ENCODE results near the gene DOLK. TPM values are rescaled to one million over a fixed set of nuclear protein-coding genes. Genes with fewer than 3 reads are reported as not detected.

DOLK gene
- polyA plus RNA-seq, 1 of the 3 experiments (the other 2 are of a cell fraction), result 23.1 TPM

DNA sequence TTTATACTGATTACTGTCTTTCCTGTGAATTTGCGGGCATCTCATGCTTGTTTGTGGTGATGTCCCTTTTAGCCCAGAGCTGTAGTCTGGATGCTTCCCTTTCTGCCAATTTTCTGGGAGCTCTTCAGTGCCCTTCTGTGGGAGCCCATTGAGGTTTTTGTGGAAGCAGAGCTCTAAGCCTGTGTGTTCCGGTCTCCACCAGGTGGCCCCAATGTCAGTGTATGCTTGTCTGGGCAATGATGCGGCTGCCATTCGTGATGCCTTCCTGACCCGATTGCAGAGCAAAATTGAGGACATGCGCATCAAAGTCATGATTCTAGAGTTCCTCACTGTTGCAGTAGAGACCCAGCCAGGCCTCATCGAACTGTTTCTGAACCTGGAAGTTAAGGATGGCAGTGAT is 45.6 kb upstream of the DOLK start:
- Histone ChIP-seq H3K27ac (ENCODE audit: low read depth in 2 of 2, low read length in 1 of 2) (no peak overlapping the region), H4K20me1 (ENCODE audit: insufficient read depth) (no peaks in the 10 kb centered on the region), H3K4me1 (ENCODE audit: control insufficient read depth in 1 of 2, insufficient read depth in 2 of 2, low read depth in 1 of 2, low read length in 1 of 2) (no peaks in the 10 kb centered on the region; a peak in 1 of 4 replicates), H3K9me3 (no peaks in the 10 kb centered on the region), H3K27me3 (ENCODE audit: insufficient read depth) (no peaks in the 10 kb centered on the region), H3K79me2 (ENCODE audit: insufficient read depth) (no peaks in the 10 kb centered on the region), H3K9ac (no peak overlapping the region), H3K4me2 (no peak overlapping the region), H3K36me3 (replicated peaks in 1 of 2; ENCODE audit: control insufficient read depth in 1 of 2, insufficient read depth in 2 of 2, low read length in 1 of 2) (peaks cover 55 to 68% of the 10 kb centered on the region in 2 experiments), H3K9me2 (no peaks in the 10 kb centered on the region), H2AFZ (ENCODE audit: low read depth) (no peak overlapping the region), H3K4me3 (ENCODE audit: low read depth in 2 of 2, low read length in 1 of 2) (no peak overlapping the region), H3F3A (replicated peaks; ENCODE audit: insufficient read depth) (peaks cover 4% of the 10 kb centered on the region)
- 99% methylated on average over 5 of the region's 7 CpGs for WGBS (ENCODE audit: low lambda C conversion rate)
- no peak for DNase-seq
- TF ChIP-seq RAD21 (IDR thresholded peaks at IDR 0.05; ENCODE audit: low read length) (peak; percentile 21; the same call in 1 of the 2 replicates), TCF12 (IDR thresholded peaks at IDR 0.05) (no peak), SMC3 (IDR thresholded peaks at IDR 0.05; ENCODE audit: low read depth, low read length) (peak; percentile 21; the same call in 1 of the 2 replicates), YY1 (IDR thresholded peaks at IDR 0.05; ENCODE audit: low read depth) (no peak), MXI1 (IDR thresholded peaks at IDR 0.05; ENCODE audit: low read depth, low read length) (no peak)
- TF ChIP-seq, protein P1, sequence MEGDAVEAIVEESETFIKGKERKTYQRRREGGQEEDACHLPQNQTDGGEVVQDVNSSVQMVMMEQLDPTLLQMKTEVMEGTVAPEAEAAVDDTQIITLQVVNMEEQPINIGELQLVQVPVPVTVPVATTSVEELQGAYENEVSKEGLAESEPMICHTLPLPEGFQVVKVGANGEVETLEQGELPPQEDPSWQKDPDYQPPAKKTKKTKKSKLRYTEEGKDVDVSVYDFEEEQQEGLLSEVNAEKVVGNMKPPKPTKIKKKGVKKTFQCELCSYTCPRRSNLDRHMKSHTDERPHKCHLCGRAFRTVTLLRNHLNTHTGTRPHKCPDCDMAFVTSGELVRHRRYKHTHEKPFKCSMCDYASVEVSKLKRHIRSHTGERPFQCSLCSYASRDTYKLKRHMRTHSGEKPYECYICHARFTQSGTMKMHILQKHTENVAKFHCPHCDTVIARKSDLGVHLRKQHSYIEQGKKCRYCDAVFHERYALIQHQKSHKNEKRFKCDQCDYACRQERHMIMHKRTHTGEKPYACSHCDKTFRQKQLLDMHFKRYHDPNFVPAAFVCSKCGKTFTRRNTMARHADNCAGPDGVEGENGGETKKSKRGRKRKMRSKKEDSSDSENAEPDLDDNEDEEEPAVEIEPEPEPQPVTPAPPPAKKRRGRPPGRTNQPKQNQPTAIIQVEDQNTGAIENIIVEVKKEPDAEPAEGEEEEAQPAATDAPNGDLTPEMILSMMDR (IDR thresholded peaks at IDR 0.05), result peak; percentile 31; the same call in 1 of the 2 replicates
- CTCF ChIA-PET, result interaction anchor here (1.0 to 2.1 kb wide), 6 partner anchors 12 to 65 kb away, joined by 3 to 7 read pairs (median 4); no protein-coding TSS in a partner anchor
- POLR2A ChIA-PET, result no interaction called here

DNA sequence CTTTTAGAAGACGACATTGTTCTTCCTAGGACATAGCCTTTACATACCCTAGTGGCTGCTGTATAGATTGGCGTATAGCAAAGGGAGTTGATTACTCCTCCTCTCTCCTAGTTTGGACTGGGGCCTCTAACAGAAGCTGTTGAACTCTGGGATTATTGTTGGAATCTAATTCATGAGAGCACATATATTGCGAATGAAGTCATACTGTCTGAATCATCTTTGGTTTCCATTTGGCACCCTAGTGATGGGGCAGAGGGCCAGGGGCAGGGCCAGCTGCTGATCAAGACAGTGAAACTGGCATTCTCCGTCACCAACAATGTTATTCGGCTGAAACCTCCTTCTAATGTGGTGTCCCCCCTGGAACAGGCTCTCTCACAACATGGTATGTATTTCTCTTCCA is 40.4 kb upstream of the DOLK start:
- CTCF ChIA-PET, result interaction anchor here (0.9 to 2.8 kb wide), 3 partner anchors 10 to 20 kb away, joined by 4 to 7 read pairs (median 5); no protein-coding TSS in a partner anchor
- WGBS (ENCODE audit: low lambda C conversion rate), result 64% methylated on average over 5 of the region's 5 CpGs
- TF ChIP-seq, protein P1 (IDR thresholded peaks at IDR 0.05), result peak; percentile 11; the same call in 1 of the 2 replicates
- TF ChIP-seq, protein P2, sequence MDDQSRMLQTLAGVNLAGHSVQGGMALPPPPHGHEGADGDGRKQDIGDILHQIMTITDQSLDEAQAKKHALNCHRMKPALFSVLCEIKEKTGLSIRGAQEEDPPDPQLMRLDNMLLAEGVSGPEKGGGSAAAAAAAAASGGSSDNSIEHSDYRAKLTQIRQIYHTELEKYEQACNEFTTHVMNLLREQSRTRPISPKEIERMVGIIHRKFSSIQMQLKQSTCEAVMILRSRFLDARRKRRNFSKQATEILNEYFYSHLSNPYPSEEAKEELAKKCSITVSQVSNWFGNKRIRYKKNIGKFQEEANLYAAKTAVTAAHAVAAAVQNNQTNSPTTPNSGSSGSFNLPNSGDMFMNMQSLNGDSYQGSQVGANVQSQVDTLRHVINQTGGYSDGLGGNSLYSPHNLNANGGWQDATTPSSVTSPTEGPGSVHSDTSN (IDR thresholded peaks at IDR 0.05), result 0 out of 2 replicates have a peak, but pooled peaks have one; percentile 2
- TF ChIP-seq FOXM1 (IDR thresholded peaks at IDR 0.05; ENCODE audit: low read depth) (no peak), GABPA (IDR thresholded peaks at IDR 0.05; ENCODE audit: low read depth) (no peak), JUND (IDR thresholded peaks at IDR 0.05) (peak; percentile 87), FOSL2 (IDR thresholded peaks at IDR 0.05; ENCODE audit: borderline replicate concordance, low read depth) (peak; percentile 86; the same call in 1 of the 2 replicates), NFIC (IDR thresholded peaks at IDR 0.05; ENCODE audit: borderline replicate concordance) (peak; percentile 82), RFX5 (IDR thresholded peaks at IDR 0.05; ENCODE audit: low read length) (no peak), EZH2phosphoT487 (IDR thresholded peaks at IDR 0.05; ENCODE audit: borderline replicate concordance, low read depth) (no peak), CHD2 (IDR thresholded peaks at IDR 0.05; ENCODE audit: low read length, partially characterized antibody) (no peak), YY1 (IDR thresholded peaks at IDR 0.05; ENCODE audit: low read depth) (no peak), TCF12 (IDR thresholded peaks at IDR 0.05) (peak; percentile 56; the same call in 1 of the 2 replicates), SIN3A (IDR thresholded peaks at IDR 0.05; ENCODE audit: borderline replicate concordance, low read depth, low read length) (no peak)
- TF ChIP-seq, protein P3, sequence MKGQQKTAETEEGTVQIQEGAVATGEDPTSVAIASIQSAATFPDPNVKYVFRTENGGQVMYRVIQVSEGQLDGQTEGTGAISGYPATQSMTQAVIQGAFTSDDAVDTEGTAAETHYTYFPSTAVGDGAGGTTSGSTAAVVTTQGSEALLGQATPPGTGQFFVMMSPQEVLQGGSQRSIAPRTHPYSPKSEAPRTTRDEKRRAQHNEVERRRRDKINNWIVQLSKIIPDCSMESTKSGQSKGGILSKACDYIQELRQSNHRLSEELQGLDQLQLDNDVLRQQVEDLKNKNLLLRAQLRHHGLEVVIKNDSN (IDR thresholded peaks at IDR 0.05; ENCODE audit: borderline replicate concordance, low read depth), result no peak
- TF ChIP-seq, protein P4, sequence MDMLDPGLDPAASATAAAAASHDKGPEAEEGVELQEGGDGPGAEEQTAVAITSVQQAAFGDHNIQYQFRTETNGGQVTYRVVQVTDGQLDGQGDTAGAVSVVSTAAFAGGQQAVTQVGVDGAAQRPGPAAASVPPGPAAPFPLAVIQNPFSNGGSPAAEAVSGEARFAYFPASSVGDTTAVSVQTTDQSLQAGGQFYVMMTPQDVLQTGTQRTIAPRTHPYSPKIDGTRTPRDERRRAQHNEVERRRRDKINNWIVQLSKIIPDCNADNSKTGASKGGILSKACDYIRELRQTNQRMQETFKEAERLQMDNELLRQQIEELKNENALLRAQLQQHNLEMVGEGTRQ (IDR thresholded peaks at IDR 0.05; ENCODE audit: borderline replicate concordance, low read depth, low read length), result no peak
- TF ChIP-seq, protein P5, sequence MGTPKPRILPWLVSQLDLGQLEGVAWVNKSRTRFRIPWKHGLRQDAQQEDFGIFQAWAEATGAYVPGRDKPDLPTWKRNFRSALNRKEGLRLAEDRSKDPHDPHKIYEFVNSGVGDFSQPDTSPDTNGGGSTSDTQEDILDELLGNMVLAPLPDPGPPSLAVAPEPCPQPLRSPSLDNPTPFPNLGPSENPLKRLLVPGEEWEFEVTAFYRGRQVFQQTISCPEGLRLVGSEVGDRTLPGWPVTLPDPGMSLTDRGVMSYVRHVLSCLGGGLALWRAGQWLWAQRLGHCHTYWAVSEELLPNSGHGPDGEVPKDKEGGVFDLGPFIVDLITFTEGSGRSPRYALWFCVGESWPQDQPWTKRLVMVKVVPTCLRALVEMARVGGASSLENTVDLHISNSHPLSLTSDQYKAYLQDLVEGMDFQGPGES (IDR thresholded peaks at IDR 0.05; ENCODE audit: low read depth, low read length), result no peak

More for the DNA sequence above, 40.4 kb upstream of the DOLK start:
- H3F3A ChIP-seq (replicated peaks; ENCODE audit: insufficient read depth), result peaks cover 10% of the 10 kb centered on the region
- no peak overlapping the region for H2AFZ ChIP-seq (ENCODE audit: low read depth)
- no peaks in the 10 kb centered on the region for H3K79me2 ChIP-seq (ENCODE audit: insufficient read depth)
- DNase-seq, result no peak
- H3K9ac ChIP-seq, result no peak overlapping the region
- H3K4me3 ChIP-seq (ENCODE audit: low read depth in 2 of 2, low read length in 1 of 2), result no peak overlapping the region
- peak overlapping the region in 1 of 2 experiments; percentile 68; a peak in 2 of 4 replicates for H3K27ac ChIP-seq (ENCODE audit: low read depth in 2 of 2, low read length in 1 of 2)
- H3K4me1 ChIP-seq (ENCODE audit: control insufficient read depth in 1 of 2, insufficient read depth in 2 of 2, low read depth in 1 of 2, low read length in 1 of 2), result peaks cover 0 to 5% of the 10 kb centered on the region in 2 experiments; a peak in 1 of 4 replicates
- peaks cover 50 to 52% of the 10 kb centered on the region in 2 experiments for H3K36me3 ChIP-seq (replicated peaks in 1 of 2; ENCODE audit: control insufficient read depth in 1 of 2, insufficient read depth in 2 of 2, low read length in 1 of 2)
- H3K4me2 ChIP-seq, result peak overlapping the region; percentile 23; the same call in 1 of the 2 replicates
- no peaks in the 10 kb centered on the region for H3K27me3 ChIP-seq (ENCODE audit: insufficient read depth)
- no peaks in the 10 kb centered on the region for H3K9me3 ChIP-seq
- no peaks in the 10 kb centered on the region for H4K20me1 ChIP-seq (ENCODE audit: insufficient read depth)
- no peaks in the 10 kb centered on the region for H3K9me2 ChIP-seq
- POLR2A ChIA-PET, result no interaction called here
